ENCODE data around the gene PCAT6.

- no peak for TF ChIP-seq CTCF (IDR thresholded peaks at IDR 0.05)
- no peak for TF ChIP-seq POLR2A (IDR thresholded peaks at IDR 0.05)
These were observed 9.6 kb upstream of the PCAT6 start for GRCh38 chr1:202801175-202801574.
